Activated CD8-positive, alpha-beta T cell treated with anti-CD3 and anti-CD28 coated beads for 36 hours (primary cell): ENCODE results near the gene TFB2M. TPM values are rescaled to one million over a fixed set of nuclear protein-coding genes. Genes with fewer than 3 reads are reported as not detected.

Experiments used
- ATAC-seq: fragments of 200-7000 bp; cut with Tn5 transposase; one replicate; pipeline ENCODE4 v1.10.0; 2021; ENCODE audit warnings: mild to moderate bottlenecking, moderate library complexity
- CTCF ChIA-PET: fragments of 350-600 bp; sonication (Branson Sonifier 250); formaldehyde crosslinking; loops from one replicate; lab custom pipeline; 2021; ENCODE audit warnings: antibody characterized with exemption; lab: Charles Lee
- POLR2A ChIA-PET: fragments of 350-600 bp; sonication (Branson Sonifier 250); formaldehyde crosslinking; loops from one replicate; lab custom pipeline; 2021; ENCODE audit warnings: antibody characterized with exemption; lab: Charles Lee
- DNase-seq: peaks from one replicate; pipeline ENCODE4 v3.0.0-alpha.2; 2020
- H3K27ac Mint-ChIP-seq: one replicate; pipeline ENCODE4 v1.8.0; 2021; ENCODE audit warnings: mild to moderate bottlenecking, mixed read lengths
- H3K27me3 Mint-ChIP-seq: one replicate; pipeline ENCODE4 v1.8.0; 2021; ENCODE audit warnings: mixed read lengths
- H3K36me3 Mint-ChIP-seq: one replicate; pipeline ENCODE4 v1.8.0; 2021; ENCODE audit warnings: low read depth, mixed read lengths
- H3K4me1 Mint-ChIP-seq: one replicate; pipeline ENCODE4 v1.8.0; 2021; ENCODE audit warnings: low read depth, mixed read lengths
- H3K4me3 Mint-ChIP-seq: one replicate; pipeline ENCODE4 v1.8.0; 2021; ENCODE audit warnings: mild to moderate bottlenecking, moderate library complexity, mixed read lengths
- H3K9me3 Mint-ChIP-seq: one replicate; pipeline ENCODE4 v1.8.0; 2021; ENCODE audit warnings: mixed read lengths
- CTCF ChIP-seq: fragments of 200-600 bp; IDR thresholded peaks from one replicate; pipeline ENCODE4 v1.8.0; 2022; ENCODE audit warnings: antibody characterized with exemption, mild to moderate bottlenecking
- intact Hi-C: fragments of 100-400 bp; cut with micrococcal nuclease; formaldehyde crosslinking; loops from one replicate; pipeline ENCODE4 v1.10.0; 2022
- total RNA-seq, 2 experiments: library from RNA; stranded (reverse); gene quantifications; one replicate each; pipeline ENCODE4 v1.2.3, GENCODE V29; 2021

Gene TFB2M
- total RNA-seq, 2 experiments from 2014 or later, result 16.0 TPM

GRCh38 chr1:246580497-246581370, 14.7 kb upstream of the TFB2M start:
- Mint-ChIP-seq H3K4me3 (no peak overlapping the region), H3K4me1 (peaks cover 60% of the 10 kb centered on the region), H3K36me3 (peaks cover 27% of the 10 kb centered on the region), H3K9me3 (no peaks in the 10 kb centered on the region), H3K27ac (no peak overlapping the region), H3K27me3 (no peaks in the 10 kb centered on the region)
- DNase-seq (no peak), ATAC-seq (no peak)
- intact Hi-C loops, result no loop called here
- TF ChIP-seq CTCF, result no peak
- ChIA-PET POLR2A (no interaction called here), CTCF (no interaction called here)

- CTCF ChIA-PET, result interaction anchor here (1.7 kb wide), 1 partner anchor 20 kb away, joined by 4 read pairs; no protein-coding TSS in a partner anchor
These were observed 13.8 kb upstream of the TFB2M start for GRCh38 chr1:246579818-246580217.

GRCh38 chr1:246577720-246578106, 11.7 kb upstream of the TFB2M start:
- Mint-ChIP-seq H3K27ac (peak overlapping the region; percentile 87), H3K27me3 (no peaks in the 10 kb centered on the region), H3K4me1 (peaks cover 62% of the 10 kb centered on the region), H3K9me3 (peaks cover 3% of the 10 kb centered on the region), H3K36me3 (peaks cover 27% of the 10 kb centered on the region), H3K4me3 (no peak overlapping the region)
- DNase-seq (no peak), ATAC-seq (no peak)
- TF ChIP-seq CTCF, result no peak
- intact Hi-C loops, result no loop called here
- POLR2A ChIA-PET, result interaction anchor here (2.4 kb wide), 1 partner anchor 14 kb away, joined by 10 read pairs; no protein-coding TSS in a partner anchor
- CTCF ChIA-PET, result interaction anchor here (1.5 kb wide), 1 partner anchor 22 kb away, joined by 3 read pairs; no protein-coding TSS in a partner anchor

More at GRCh38 chr1:246579818-246580217, 13.8 kb upstream of the TFB2M start:
- no peak for DNase-seq
- peak overlapping the region; percentile 33 for H3K27ac Mint-ChIP-seq
- no peak for ATAC-seq
- peaks cover 65% of the 10 kb centered on the region for H3K4me1 Mint-ChIP-seq
- POLR2A ChIA-PET, result no interaction called here
- H3K27me3 Mint-ChIP-seq, result no peaks in the 10 kb centered on the region
- intact Hi-C loops, result no loop called here
- no peak overlapping the region for H3K4me3 Mint-ChIP-seq
- peaks cover 3% of the 10 kb centered on the region for H3K9me3 Mint-ChIP-seq
- peaks cover 34% of the 10 kb centered on the region for H3K36me3 Mint-ChIP-seq
- TF ChIP-seq CTCF, result no peak

GRCh38 chr1:246577082-246577719, 11.1 kb upstream of the TFB2M start:
- peaks cover 3% of the 10 kb centered on the region for H3K9me3 Mint-ChIP-seq
- DNase-seq (no peak), ATAC-seq (no peak)
- no peak for TF ChIP-seq CTCF
- POLR2A ChIA-PET, result interaction anchor here (1.7 to 2.4 kb wide), 2 partner anchors 10 to 15 kb away, joined by 4 to 10 read pairs; no protein-coding TSS in a partner anchor
- H3K27me3 Mint-ChIP-seq, result no peaks in the 10 kb centered on the region
- peaks cover 25% of the 10 kb centered on the region for H3K36me3 Mint-ChIP-seq
- peak overlapping the region; percentile 55 for H3K4me3 Mint-ChIP-seq
- H3K27ac Mint-ChIP-seq, result peak overlapping the region; percentile 87
- CTCF ChIA-PET, result interaction anchor here (0.6 to 1.5 kb wide), 2 partner anchors 10 to 23 kb away, joined by 3 read pairs; no protein-coding TSS in a partner anchor
- intact Hi-C loops, result no loop called here
- H3K4me1 Mint-ChIP-seq, result peaks cover 59% of the 10 kb centered on the region
